Gastrocnemius medialis (tissue), 4 donors: Measurements from ENCODE around the gene PDE7B.

ENCODE experiments used
- POLR2A ChIP-seq, 2 donors: fragments of 450-650 bp; IDR thresholded peaks; one replicate each; pipeline ENCODE4 v1.6.1; 2017; ENCODE audit warnings: antibody characterized with exemption in 2 of 2, mild to moderate bottlenecking in 2 of 2, moderate library complexity in 2 of 2
- TF ChIP-seq, protein P1 (sequence below), 5 experiments: fragments of 450-650 bp in 3 of 5; fragments of 200-600 bp in 2 of 5; sonication (generic) in 2 of 5; IDR thresholded peaks in 4 of 5; conservative IDR thresholded peaks in 1 of 5; 1 replicate in 4 of 5; 2 replicates in 1 of 5; pipeline ENCODE4 v1.5.1; 2016 to 2019; ENCODE audit warnings: antibody characterized with exemption in 5 of 5, mild to moderate bottlenecking in 3 of 5, moderate library complexity in 3 of 5

GRCh38 chr6:136163260-136163659 is 311.8 kb downstream of the PDE7B start:
- TF ChIP-seq, protein P1, sequence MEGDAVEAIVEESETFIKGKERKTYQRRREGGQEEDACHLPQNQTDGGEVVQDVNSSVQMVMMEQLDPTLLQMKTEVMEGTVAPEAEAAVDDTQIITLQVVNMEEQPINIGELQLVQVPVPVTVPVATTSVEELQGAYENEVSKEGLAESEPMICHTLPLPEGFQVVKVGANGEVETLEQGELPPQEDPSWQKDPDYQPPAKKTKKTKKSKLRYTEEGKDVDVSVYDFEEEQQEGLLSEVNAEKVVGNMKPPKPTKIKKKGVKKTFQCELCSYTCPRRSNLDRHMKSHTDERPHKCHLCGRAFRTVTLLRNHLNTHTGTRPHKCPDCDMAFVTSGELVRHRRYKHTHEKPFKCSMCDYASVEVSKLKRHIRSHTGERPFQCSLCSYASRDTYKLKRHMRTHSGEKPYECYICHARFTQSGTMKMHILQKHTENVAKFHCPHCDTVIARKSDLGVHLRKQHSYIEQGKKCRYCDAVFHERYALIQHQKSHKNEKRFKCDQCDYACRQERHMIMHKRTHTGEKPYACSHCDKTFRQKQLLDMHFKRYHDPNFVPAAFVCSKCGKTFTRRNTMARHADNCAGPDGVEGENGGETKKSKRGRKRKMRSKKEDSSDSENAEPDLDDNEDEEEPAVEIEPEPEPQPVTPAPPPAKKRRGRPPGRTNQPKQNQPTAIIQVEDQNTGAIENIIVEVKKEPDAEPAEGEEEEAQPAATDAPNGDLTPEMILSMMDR (IDR thresholded peaks at IDR 0.05 in 4 of 5, conservative IDR thresholded peaks at IDR 0.05 in 1 of 5) = no peak
- no peak for TF ChIP-seq POLR2A (IDR thresholded peaks at IDR 0.05)
